Measurements from ENCODE around the gene KIF3A. TPM values are rescaled to one million over a fixed set of nuclear protein-coding genes. Genes with fewer than 3 reads are reported as not detected.
A peak's percentile ranks its signal among the peaks of the same experiment; 100 is the strongest.

KIF3A gene
- total and polyA plus RNA-seq, 11 donors = 5.8 to 19.3 (median 10.1) TPM

DNA sequence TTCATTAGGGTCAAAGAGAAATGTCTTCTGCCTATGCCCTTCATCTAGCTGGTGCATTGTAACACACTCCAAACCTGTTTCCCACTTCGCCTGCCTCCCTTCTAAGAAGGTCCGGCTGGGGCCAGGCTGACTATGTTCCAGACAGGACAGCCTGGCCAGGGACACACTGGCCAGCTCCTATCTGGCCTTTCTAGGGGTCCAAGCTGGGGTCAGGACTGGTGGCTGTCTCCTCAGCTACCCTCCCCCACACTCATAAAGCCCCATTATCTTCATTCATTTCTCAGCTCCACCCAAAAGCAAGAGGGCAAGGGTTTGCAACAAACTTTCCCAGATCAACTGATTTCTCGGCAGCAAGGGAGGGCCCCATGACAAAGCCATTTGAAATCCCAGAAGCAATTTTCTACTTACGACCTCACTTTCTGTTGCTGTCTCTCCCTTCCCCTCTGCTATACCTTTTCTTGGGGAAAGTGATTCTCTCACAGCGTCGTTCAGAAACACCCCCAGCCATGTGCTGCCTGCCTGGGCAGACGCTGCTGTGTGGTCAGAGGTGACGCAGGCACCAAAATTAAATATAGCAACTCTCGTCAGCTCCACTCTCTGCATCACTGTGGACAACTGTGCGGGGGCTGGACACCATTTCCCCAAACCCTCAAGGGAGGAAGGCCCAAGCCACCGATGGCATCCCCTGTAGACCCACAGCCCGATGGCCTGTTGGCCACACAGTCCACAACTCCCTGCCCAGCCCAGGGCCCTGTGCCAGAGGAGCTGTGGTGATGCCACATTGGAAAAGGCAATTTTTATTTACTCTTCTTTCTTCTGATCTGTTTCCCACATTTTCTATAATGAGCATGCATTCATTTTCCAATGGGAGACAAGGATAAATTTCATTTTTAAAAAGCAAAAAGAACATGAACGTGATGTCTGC lies 73.3 kb downstream of the KIF3A start:
- TF ChIP-seq, protein P1, sequence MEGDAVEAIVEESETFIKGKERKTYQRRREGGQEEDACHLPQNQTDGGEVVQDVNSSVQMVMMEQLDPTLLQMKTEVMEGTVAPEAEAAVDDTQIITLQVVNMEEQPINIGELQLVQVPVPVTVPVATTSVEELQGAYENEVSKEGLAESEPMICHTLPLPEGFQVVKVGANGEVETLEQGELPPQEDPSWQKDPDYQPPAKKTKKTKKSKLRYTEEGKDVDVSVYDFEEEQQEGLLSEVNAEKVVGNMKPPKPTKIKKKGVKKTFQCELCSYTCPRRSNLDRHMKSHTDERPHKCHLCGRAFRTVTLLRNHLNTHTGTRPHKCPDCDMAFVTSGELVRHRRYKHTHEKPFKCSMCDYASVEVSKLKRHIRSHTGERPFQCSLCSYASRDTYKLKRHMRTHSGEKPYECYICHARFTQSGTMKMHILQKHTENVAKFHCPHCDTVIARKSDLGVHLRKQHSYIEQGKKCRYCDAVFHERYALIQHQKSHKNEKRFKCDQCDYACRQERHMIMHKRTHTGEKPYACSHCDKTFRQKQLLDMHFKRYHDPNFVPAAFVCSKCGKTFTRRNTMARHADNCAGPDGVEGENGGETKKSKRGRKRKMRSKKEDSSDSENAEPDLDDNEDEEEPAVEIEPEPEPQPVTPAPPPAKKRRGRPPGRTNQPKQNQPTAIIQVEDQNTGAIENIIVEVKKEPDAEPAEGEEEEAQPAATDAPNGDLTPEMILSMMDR (IDR thresholded peaks at IDR 0.05) = no peak
- no peak for TF ChIP-seq POLR2A (IDR thresholded peaks at IDR 0.05)
- Histone ChIP-seq H3K27me3 (peaks cover 0 to 4% (median 0%) of the 10 kb centered on the region in 9 donors), H3K4me3 (no peak overlapping the region), H3K4me1 (no peaks in the 10 kb centered on the region), H3K9me3 (no peaks in the 10 kb centered on the region), H3K27ac (peak overlapping the region in 1 of 12 donors; percentile 48), H3K36me3 (no peaks in the 10 kb centered on the region)
- intact Hi-C loops (cut with DNase I) = no loop called here
- 75 to 81% (median 79%) methylated on average over 13 of the region's 13 CpGs for WGBS, 4 donors
- DNase-seq (no peak), ATAC-seq (peak in 2 of 4 donors; percentile 56 to 69)

DNA sequence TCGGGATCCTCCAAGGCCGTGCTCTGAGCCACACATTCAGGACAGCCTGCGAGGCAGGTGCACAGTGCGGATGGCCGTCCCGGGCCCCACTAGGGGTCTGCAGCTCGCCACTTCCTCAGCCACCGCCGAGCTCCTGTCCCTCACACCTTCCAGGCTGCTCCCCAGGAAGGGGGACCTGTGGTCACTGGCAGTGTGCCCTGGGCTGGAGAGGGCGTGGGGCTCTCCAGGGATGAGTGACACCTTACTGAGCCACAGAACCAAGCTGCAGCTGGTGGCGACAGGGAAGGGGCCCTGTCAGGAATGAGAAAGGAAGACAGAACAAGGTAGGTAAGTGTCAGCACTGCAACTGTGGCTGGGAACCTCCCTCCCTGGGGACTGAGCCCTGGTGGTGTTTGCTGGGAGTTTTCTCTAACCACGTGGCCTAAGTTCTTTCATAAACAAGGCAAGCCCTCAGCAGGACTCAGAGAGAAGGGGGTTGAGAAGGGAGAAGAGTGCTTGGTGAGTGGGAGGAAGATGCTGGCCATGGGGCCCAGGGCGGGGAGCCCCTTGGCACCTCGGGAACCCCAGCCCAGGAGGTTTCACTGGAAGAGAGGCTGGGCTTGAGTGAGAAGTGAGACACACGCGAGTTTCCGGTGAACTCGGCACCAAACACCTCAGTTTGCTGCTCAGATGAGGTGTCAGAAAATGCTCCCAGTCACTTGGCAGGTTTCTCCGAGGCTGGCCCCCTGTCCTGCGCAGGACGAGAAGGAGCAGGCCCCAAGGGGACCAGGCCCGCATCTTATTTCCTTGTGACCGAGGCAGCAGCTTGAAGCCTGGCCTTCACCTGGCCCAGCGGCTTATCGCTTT lies 74.2 kb downstream of the KIF3A start:
- Histone ChIP-seq H3K27ac (peak overlapping the region in 1 of 12 donors; percentile 48), H3K4me1 (no peaks in the 10 kb centered on the region), H3K27me3 (peaks cover 0 to 4% (median 0%) of the 10 kb centered on the region in 9 donors), H3K9me3 (no peaks in the 10 kb centered on the region), H3K36me3 (no peaks in the 10 kb centered on the region), H3K4me3 (no peak overlapping the region)
- peak in 2 of 4 donors; percentile 11 to 15 for ATAC-seq
- intact Hi-C loops (cut with DNase I) = no loop called here
- TF ChIP-seq, protein P1 (IDR thresholded peaks at IDR 0.05) = no peak
- TF ChIP-seq POLR2A (IDR thresholded peaks at IDR 0.05) = no peak
- 72 to 77% (median 75%) methylated on average over 13 to 25 of the region's 25 CpGs for WGBS, 4 donors
- no peak for DNase-seq

DNA sequence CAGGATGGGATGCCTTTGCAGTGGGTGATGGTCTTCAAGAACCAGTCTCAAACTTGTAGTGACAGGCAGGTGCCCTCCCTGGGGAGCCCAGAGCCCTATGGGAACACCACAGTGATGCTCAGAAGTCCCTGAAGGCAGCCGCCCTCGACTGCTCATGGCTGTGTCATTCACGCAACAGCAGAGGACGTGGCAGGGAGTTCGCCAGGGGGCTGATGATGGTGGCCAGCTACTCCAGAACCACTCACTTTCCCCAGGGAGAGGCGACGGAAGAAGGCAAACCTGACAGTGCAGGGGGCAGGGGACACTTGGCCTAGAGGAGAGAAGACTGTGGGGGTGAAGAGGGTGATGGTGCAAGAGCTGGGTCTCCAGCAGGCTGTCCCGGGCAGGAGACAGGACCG lies 75.3 kb downstream of the KIF3A start:
- no peak overlapping the region for H3K4me3 ChIP-seq
- peaks cover 0 to 8% (median 4%) of the 10 kb centered on the region in 9 donors for H3K27me3 ChIP-seq
- 92 to 95% (median 95%) methylated on average over 9 of the region's 9 CpGs for whole genome bisulfite sequencing, 4 donors
- ATAC-seq = no peak
- intact Hi-C loops (cut with DNase I) = no loop called here
- TF ChIP-seq, protein P1 (IDR thresholded peaks at IDR 0.05) = no peak
- no peak for TF ChIP-seq POLR2A (IDR thresholded peaks at IDR 0.05)
- H3K27ac ChIP-seq = no peak overlapping the region
- H3K36me3 ChIP-seq = no peaks in the 10 kb centered on the region
- H3K9me3 ChIP-seq = no peaks in the 10 kb centered on the region
- H3K4me1 ChIP-seq = no peaks in the 10 kb centered on the region
- no peak for DNase-seq

All from heart left ventricle (tissue), 16 donors.